ENCODE measurements around the gene TAB2.
"Not testable (repeated sequence)": the region's sequence is repeated elsewhere in the genome, so short reads cannot be mapped to it uniquely, and the experiment has no call there.

Gene TAB2

GRCh38 chr6:149313070-149313469 is 4.4 kb upstream of the TAB2 start:
- DNase-seq (ENCODE audit: low spot score) = no peak

GRCh38 chr6:149313861-149314260 is 3.7 kb upstream of the TAB2 start:
- no peak for DNase-seq (ENCODE audit: low spot score)

GRCh38 chr6:149314325-149314905 is 3.1 kb upstream of the TAB2 start:
- no peak for DNase-seq (ENCODE audit: low spot score)

- no peak for DNase-seq (ENCODE audit: low spot score)
Measured at GRCh38 chr6:149316108-149316727, 1.3 kb upstream of the TAB2 start.

GRCh38 chr6:149316740-149317643 is 520 bp upstream of the TAB2 start:
- DNase-seq (ENCODE audit: low spot score) = peak; percentile 68

- peak; percentile 61 for DNase-seq (ENCODE audit: low spot score)
Measured at GRCh38 chr6:149318581-149319286, 1.2 kb downstream of the TAB2 start.

- peak; percentile 65 for DNase-seq (ENCODE audit: low spot score)
Measured at GRCh38 chr6:149319422-149319821, 1.9 kb downstream of the TAB2 start.

- not testable (repeated sequence) for DNase-seq (ENCODE audit: low spot score)
Measured at GRCh38 chr6:149320016-149320415, 2.5 kb downstream of the TAB2 start.

GRCh38 chr6:149320796-149321195 is 3.3 kb downstream of the TAB2 start:
- no peak for DNase-seq (ENCODE audit: low spot score)

- no peak for DNase-seq (ENCODE audit: low spot score)
Measured at GRCh38 chr6:149323353-149323752, 5.8 kb downstream of the TAB2 start.

- DNase-seq (ENCODE audit: low spot score) = no peak
Measured at GRCh38 chr6:149323925-149324324, 6.4 kb downstream of the TAB2 start.

- no peak for DNase-seq (ENCODE audit: low spot score)
Measured at GRCh38 chr6:149324428-149324827, 6.9 kb downstream of the TAB2 start.

GRCh38 chr6:149325648-149326236 is 8.2 kb downstream of the TAB2 start:
- no peak for DNase-seq (ENCODE audit: low spot score)

- DNase-seq (ENCODE audit: low spot score) = no peak
Measured at GRCh38 chr6:149327638-149328037, 10.1 kb downstream of the TAB2 start.

GRCh38 chr6:149328083-149328482 is 10.6 kb downstream of the TAB2 start:
- DNase-seq (ENCODE audit: low spot score) = no peak

- DNase-seq (ENCODE audit: low spot score) = no peak
Measured at GRCh38 chr6:149329529-149329928, 12.0 kb downstream of the TAB2 start.

GRCh38 chr6:149330133-149330532 is 12.6 kb downstream of the TAB2 start:
- DNase-seq (ENCODE audit: low spot score) = no peak

- no peak for DNase-seq (ENCODE audit: low spot score)
Measured at GRCh38 chr6:149331043-149331807, 13.7 kb downstream of the TAB2 start.

- DNase-seq (ENCODE audit: low spot score) = no peak
Measured at GRCh38 chr6:149331871-149332270, 14.4 kb downstream of the TAB2 start.

GRCh38 chr6:149332602-149333265 is 15.2 kb downstream of the TAB2 start:
- DNase-seq (ENCODE audit: low spot score) = no peak

GRCh38 chr6:149333266-149333620 is 15.7 kb downstream of the TAB2 start:
- no peak for DNase-seq (ENCODE audit: low spot score)

Data from pons (tissue), 1 donor.